ENCODE results near the gene TBCC. TPM values are rescaled to one million over a fixed set of nuclear protein-coding genes. Genes with fewer than 3 reads are reported as not detected.

TBCC gene
- total and polyA plus RNA-seq, 2 of the 8 experiments (the other 6 are each of a cell fraction or from before 2014, with no cell fraction given): 22.7 to 25.5 TPM

DNA sequence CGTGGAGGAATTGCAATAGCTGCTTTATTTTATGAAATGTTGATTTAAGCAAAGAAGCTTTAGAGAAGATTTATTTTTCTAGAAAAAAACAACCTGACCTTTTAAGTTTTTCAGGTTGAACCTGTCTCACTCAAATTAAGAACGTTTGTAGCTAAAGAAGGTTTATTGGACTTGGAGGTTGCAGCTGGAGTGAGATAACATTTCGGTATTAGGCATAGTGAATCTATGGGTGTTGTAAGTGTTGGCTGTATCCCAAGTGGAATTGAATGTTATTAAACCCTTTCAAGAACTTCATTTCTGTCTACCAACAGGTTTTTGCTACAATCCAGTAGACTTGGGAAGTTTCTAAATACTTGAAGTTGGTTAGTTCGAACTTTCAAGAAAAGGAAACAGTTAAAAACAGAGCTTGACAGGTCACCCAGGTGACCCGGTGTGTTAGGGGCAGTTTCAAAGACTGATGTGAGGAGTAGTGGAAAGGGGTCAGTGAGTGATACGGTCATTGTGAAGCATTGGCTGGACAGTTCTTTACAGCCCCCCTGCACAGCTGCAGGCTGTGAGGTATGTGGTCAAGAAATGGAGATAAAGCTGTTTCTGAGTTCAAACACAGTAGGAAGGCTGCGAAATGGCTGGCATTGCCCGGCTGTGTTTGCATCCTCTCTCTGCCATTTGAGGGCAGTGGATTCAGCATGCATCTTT lies 2.4 kb upstream of the TBCC start:
- peaks cover 5 to 6% of the 10 kb centered on the region in 2 experiments for H4K20me1 ChIP-seq (replicated peaks in 1 of 2; ENCODE audit: control insufficient read depth in 1 of 2, insufficient read depth in 2 of 2, low read length in 2 of 2)
- H3K23ac ChIP-seq (ENCODE audit: insufficient read length): no peak overlapping the region
- H2BK120ac ChIP-seq (replicated peaks; ENCODE audit: low read depth, low read length): no peak overlapping the region
- H4K5ac ChIP-seq (ENCODE audit: insufficient read length, low read depth, low read length): peak overlapping the region; percentile 16
- no peak overlapping the region for H2BK20ac ChIP-seq (ENCODE audit: low read length)
- H3K36me3 ChIP-seq (ENCODE audit: control insufficient read depth in 2 of 4, insufficient read depth in 4 of 4, low read length in 3 of 4): no peaks in the 10 kb centered on the region
- peak overlapping the region in 1 of 2 experiments; percentile 88; a peak in 1 of 4 replicates for H3K4me2 ChIP-seq (ENCODE audit: insufficient read depth in 1 of 2, low read depth in 2 of 2, low read length in 2 of 2)
- H3K4me3 ChIP-seq (ENCODE audit: extremely low read depth in 1 of 4, insufficient read depth in 2 of 4, low read depth in 3 of 4, low read length in 4 of 4): peak overlapping the region in 1 of 4 experiments; percentile 88; a peak in 2 of 8 replicates
- H3K79me1 ChIP-seq (ENCODE audit: low read depth, low read length): peaks cover 8% of the 10 kb centered on the region; the same call in 1 of the 2 replicates
- H3K56ac ChIP-seq (replicated peaks; ENCODE audit: insufficient read length, low read depth, low read length): no peak overlapping the region
- H3K4ac ChIP-seq (replicated peaks; ENCODE audit: insufficient read length, low read depth, low read length): no peak overlapping the region
- no peak overlapping the region for H2AK5ac ChIP-seq (ENCODE audit: low read depth, low read length)
- no peak for DNase-seq (ENCODE audit: low read depth in 1 of 2, low spot score in 2 of 2)
- no peak overlapping the region for H3K27ac ChIP-seq (ENCODE audit: low read depth, low read length)
- ChIA-PET POLR2A (ENCODE audit: partially characterized antibody) (interaction anchor here (0.8 to 17.0 kb wide), 11 partner anchors 8 to 397 kb away, joined by 3 to 277 read pairs (median 3); partner anchors contain the start of gene BICRAL), CTCF (ENCODE audit: partially characterized antibody) (interaction anchor here (0.5 to 2.1 kb wide), 5 partner anchors 10 to 197 kb away, joined by 3 to 9 read pairs (median 5); no protein-coding TSS in a partner anchor)
- H2BK5ac ChIP-seq (ENCODE audit: low read depth, low read length): no peak overlapping the region
- H3K23me2 ChIP-seq (ENCODE audit: low read depth, low read length): peaks cover 13% of the 10 kb centered on the region
- no peaks in the 10 kb centered on the region for H3K27me3 ChIP-seq (replicated peaks in 1 of 4; ENCODE audit: control insufficient read depth in 3 of 4, extremely low read depth in 1 of 4, insufficient read depth in 3 of 4, low read length in 3 of 4)
- no peak overlapping the region for H4K91ac ChIP-seq (replicated peaks; ENCODE audit: insufficient read length, low read length)
- H3K9me3 ChIP-seq (ENCODE audit: insufficient read depth in 2 of 2, low read depth in 1 of 2, low read length in 1 of 2): no peaks in the 10 kb centered on the region
- WGBS, 2 experiments (ENCODE audit: extremely low coverage in 1 of 2, insufficient coverage in 1 of 2, insufficient read length in 1 of 2, insufficient replicate concordance in 2 of 2, low coverage in 1 of 2, low lambda C conversion rate in 2 of 2, missing lambda C conversion rate in 1 of 2): 76% methylated on average over 8 of the region's 8 CpGs; no CpG with 5 or more reads in 1 of the 2 experiments
- H4K8ac ChIP-seq (ENCODE audit: extremely low read depth, insufficient read depth, low read length): no peak overlapping the region
- no peak overlapping the region for H2BK12ac ChIP-seq (ENCODE audit: low read depth, low read length)
- H3K4me1 ChIP-seq (replicated peaks in 1 of 4; ENCODE audit: control insufficient read depth in 3 of 4, insufficient read depth in 4 of 4, low read length in 3 of 4): peaks cover 5 to 7% (median 6%) of the 10 kb centered on the region in 4 experiments; a peak in 6 of 7 replicates
- H3K9ac ChIP-seq (replicated peaks in 1 of 4; ENCODE audit: extremely low read depth in 1 of 4, low read depth in 3 of 4, low read length in 3 of 4): no peak overlapping the region
- H3K14ac ChIP-seq (ENCODE audit: insufficient read length): no peak overlapping the region
- FAIRE-seq: no peak
- no peak overlapping the region for H2AFZ ChIP-seq (ENCODE audit: low read length)
- no peak overlapping the region for H3K18ac ChIP-seq (ENCODE audit: extremely low read depth, low read length)
- peaks cover 0 to 30% of the 10 kb centered on the region in 2 experiments; a peak in 3 of 4 replicates for H3K79me2 ChIP-seq (ENCODE audit: control insufficient read depth in 1 of 2, insufficient read depth in 2 of 2, low read length in 2 of 2)
- H2BK15ac ChIP-seq (ENCODE audit: low read length): no peak overlapping the region
- TF ChIP-seq BCL11A (IDR thresholded peaks at IDR 0.05; ENCODE audit: low read depth in 2 of 2, low read length in 2 of 2): no peak
- no peak for TF ChIP-seq TCF12 (IDR thresholded peaks at IDR 0.05; ENCODE audit: low read depth, low read length)
- no peak for TF ChIP-seq RAD21 (IDR thresholded peaks at IDR 0.05 in 1 of 2, conservative IDR thresholded peaks at IDR 0.05 in 1 of 2; ENCODE audit: low read depth in 2 of 2, low read length in 2 of 2)
